Uterus (tissue), 4 donors: ENCODE results near the gene KLHL40. TPM values are rescaled to one million over a fixed set of nuclear protein-coding genes. Genes with fewer than 3 reads are reported as not detected.

Source experiments
- DNase-seq, 2 donors: peaks; one replicate each; pipeline ENCODE4 v3.0.0-alpha.2; 2019 to 2020
- H3K27ac ChIP-seq, 2 donors: fragments of 200-600 bp; sonication (generic); 1 replicate in 1 of 2; 2 replicates in 1 of 2; pipeline ENCODE4 v1.5.1; 2016 to 2018
- H3K27me3 ChIP-seq, 2 donors: fragments of 200-600 bp; sonication (generic); one replicate each; pipeline ENCODE4 v1.5.1; 2018 to 2019; ENCODE audit warnings: control low read depth in 1 of 2
- H3K36me3 ChIP-seq, 2 donors: fragments of 200-600 bp; sonication (generic); one replicate each; pipeline ENCODE4 v1.5.1; 2019; ENCODE audit warnings: control low read depth in 1 of 2
- H3K4me1 ChIP-seq, 2 donors: fragments of 200-600 bp; sonication (generic); one replicate each; pipeline ENCODE4 v1.5.1; 2018 to 2019; ENCODE audit warnings: control low read depth in 1 of 2
- H3K4me3 ChIP-seq, 2 donors: fragments of 200-600 bp; sonication (generic); 1 replicate in 1 of 2; 2 replicates in 1 of 2; pipeline ENCODE4 v1.5.1; 2018 to 2019; ENCODE audit warnings: mild to moderate bottlenecking in 1 of 2
- H3K9me3 ChIP-seq, 2 donors: fragments of 200-600 bp; sonication (generic); one replicate each; pipeline ENCODE4 v1.5.1; 2019; ENCODE audit warnings: control low read depth in 1 of 2
- POLR2A ChIP-seq, 2 donors: fragments of 450-650 bp; IDR thresholded peaks; one replicate each; pipeline ENCODE4 v1.6.1; 2016; ENCODE audit warnings: antibody characterized with exemption in 2 of 2, mild to moderate bottlenecking in 1 of 2, moderate library complexity in 1 of 2
- intact Hi-C: fragments of 100-400 bp; cut with DNase I; formaldehyde crosslinking; loops from one replicate; pipeline ENCODE4 v1.15.1; 2023; ENCODE audit warnings: low total_unique reads
- total RNA-seq, 4 donors: library from RNA; depleted of rRNA in 3 of 4; stranded (reverse); fragments of >200 nt in 3 of 4; gene quantifications; one replicate each; pipeline versions ENCODE4 v1.1.0 to v1.2.4, GENCODE V29; 2014 to 2023
- TF ChIP-seq, protein P1 (sequence below), 4 experiments: fragments of 200-600 bp in 2 of 4; fragments of 450-650 bp in 2 of 4; sonication (generic) in 2 of 4; IDR thresholded peaks; one replicate each; pipeline ENCODE4 v1.5.1; 2016 to 2019; ENCODE audit warnings: antibody characterized with exemption in 4 of 4, mild to moderate bottlenecking in 2 of 4, moderate library complexity in 1 of 4
- donor health status: DM: yes; HTN: yes; CAD: no.

Gene KLHL40
- total RNA-seq, 4 donors from 2014 or later: not detected

GRCh38 chr3:42730706-42731420 is 45.5 kb downstream of the KLHL40 start:
- TF ChIP-seq, protein P1, sequence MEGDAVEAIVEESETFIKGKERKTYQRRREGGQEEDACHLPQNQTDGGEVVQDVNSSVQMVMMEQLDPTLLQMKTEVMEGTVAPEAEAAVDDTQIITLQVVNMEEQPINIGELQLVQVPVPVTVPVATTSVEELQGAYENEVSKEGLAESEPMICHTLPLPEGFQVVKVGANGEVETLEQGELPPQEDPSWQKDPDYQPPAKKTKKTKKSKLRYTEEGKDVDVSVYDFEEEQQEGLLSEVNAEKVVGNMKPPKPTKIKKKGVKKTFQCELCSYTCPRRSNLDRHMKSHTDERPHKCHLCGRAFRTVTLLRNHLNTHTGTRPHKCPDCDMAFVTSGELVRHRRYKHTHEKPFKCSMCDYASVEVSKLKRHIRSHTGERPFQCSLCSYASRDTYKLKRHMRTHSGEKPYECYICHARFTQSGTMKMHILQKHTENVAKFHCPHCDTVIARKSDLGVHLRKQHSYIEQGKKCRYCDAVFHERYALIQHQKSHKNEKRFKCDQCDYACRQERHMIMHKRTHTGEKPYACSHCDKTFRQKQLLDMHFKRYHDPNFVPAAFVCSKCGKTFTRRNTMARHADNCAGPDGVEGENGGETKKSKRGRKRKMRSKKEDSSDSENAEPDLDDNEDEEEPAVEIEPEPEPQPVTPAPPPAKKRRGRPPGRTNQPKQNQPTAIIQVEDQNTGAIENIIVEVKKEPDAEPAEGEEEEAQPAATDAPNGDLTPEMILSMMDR (IDR thresholded peaks at IDR 0.05): no peak
- no peak for TF ChIP-seq POLR2A (IDR thresholded peaks at IDR 0.05)
- Histone ChIP-seq H3K27ac (no peak overlapping the region), H3K36me3 (no peaks in the 10 kb centered on the region), H3K4me1 (no peaks in the 10 kb centered on the region), H3K27me3 (no peaks in the 10 kb centered on the region), H3K4me3 (no peak overlapping the region), H3K9me3 (no peaks in the 10 kb centered on the region)
- intact Hi-C loops: no loop called here
- DNase-seq: no peak

- Histone ChIP-seq H3K4me1 (no peaks in the 10 kb centered on the region), H3K27ac (no peak overlapping the region), H3K9me3 (no peaks in the 10 kb centered on the region), H3K27me3 (no peaks in the 10 kb centered on the region), H3K4me3 (no peak overlapping the region), H3K36me3 (no peaks in the 10 kb centered on the region)
- no peak for TF ChIP-seq POLR2A (IDR thresholded peaks at IDR 0.05)
- TF ChIP-seq, protein P1 (IDR thresholded peaks at IDR 0.05): no peak
- intact Hi-C loops: no loop called here
- no peak for DNase-seq
Observed at GRCh38 chr3:42731476-42732195, 46.3 kb downstream of the KLHL40 start.

- H3K9me3 ChIP-seq: no peaks in the 10 kb centered on the region
- H3K27ac ChIP-seq: no peak overlapping the region
- no peak for DNase-seq
- no peaks in the 10 kb centered on the region for H3K4me1 ChIP-seq
- intact Hi-C loops: no loop called here
- H3K27me3 ChIP-seq: no peaks in the 10 kb centered on the region
- no peak overlapping the region for H3K4me3 ChIP-seq
- no peaks in the 10 kb centered on the region for H3K36me3 ChIP-seq
- TF ChIP-seq POLR2A (IDR thresholded peaks at IDR 0.05): no peak
- TF ChIP-seq, protein P1 (IDR thresholded peaks at IDR 0.05): no peak
Observed at GRCh38 chr3:42732196-42732828, 47.0 kb downstream of the KLHL40 start.

GRCh38 chr3:42732829-42733459 is 47.6 kb downstream of the KLHL40 start:
- Histone ChIP-seq H3K9me3 (no peaks in the 10 kb centered on the region), H3K27ac (no peak overlapping the region), H3K4me3 (no peak overlapping the region), H3K4me1 (no peaks in the 10 kb centered on the region), H3K36me3 (no peaks in the 10 kb centered on the region), H3K27me3 (no peaks in the 10 kb centered on the region)
- TF ChIP-seq, protein P1 (IDR thresholded peaks at IDR 0.05): no peak
- TF ChIP-seq POLR2A (IDR thresholded peaks at IDR 0.05): no peak
- no peak for DNase-seq
- intact Hi-C loops: no loop called here
